ENCODE results near the gene SPAST. TPM values are rescaled to one million over a fixed set of nuclear protein-coding genes. Genes with fewer than 3 reads are reported as not detected.
"Not testable (repeated sequence)": the region's sequence is repeated elsewhere in the genome, so short reads cannot be mapped to it uniquely, and the experiment has no call there.

The SPAST gene
- total RNA-seq, 4 donors from 2014 or later = 10.8 to 58.1 (median 21.4) TPM

DNA sequence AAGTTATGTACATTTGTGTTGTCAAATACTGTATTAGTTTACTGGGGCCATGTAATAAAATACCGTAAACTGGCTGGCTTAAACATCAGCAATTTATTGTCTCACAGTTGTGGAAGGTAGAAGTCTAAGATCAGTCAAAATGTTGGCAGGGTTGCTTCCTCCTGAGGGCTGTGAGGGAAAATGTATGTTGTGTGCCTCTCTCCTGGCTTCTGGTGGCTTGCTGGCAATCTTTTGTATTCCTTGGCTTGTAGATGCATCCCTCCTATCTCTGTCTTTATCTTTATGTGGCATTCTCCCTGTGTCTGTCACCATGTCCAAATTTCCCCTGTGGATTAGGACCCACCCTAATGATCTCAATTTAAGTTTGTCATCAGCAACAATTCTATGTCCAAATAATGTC is 65.3 kb downstream of the SPAST start:
- H3K36me3 ChIP-seq = no peaks in the 10 kb centered on the region
- DNase-seq = no peak
- intact Hi-C loops (cut with DNase I; ENCODE audit: low total_unique reads) = no loop called here
- TF ChIP-seq POLR2A (IDR thresholded peaks at IDR 0.05) = no peak
- TF ChIP-seq, protein P1, sequence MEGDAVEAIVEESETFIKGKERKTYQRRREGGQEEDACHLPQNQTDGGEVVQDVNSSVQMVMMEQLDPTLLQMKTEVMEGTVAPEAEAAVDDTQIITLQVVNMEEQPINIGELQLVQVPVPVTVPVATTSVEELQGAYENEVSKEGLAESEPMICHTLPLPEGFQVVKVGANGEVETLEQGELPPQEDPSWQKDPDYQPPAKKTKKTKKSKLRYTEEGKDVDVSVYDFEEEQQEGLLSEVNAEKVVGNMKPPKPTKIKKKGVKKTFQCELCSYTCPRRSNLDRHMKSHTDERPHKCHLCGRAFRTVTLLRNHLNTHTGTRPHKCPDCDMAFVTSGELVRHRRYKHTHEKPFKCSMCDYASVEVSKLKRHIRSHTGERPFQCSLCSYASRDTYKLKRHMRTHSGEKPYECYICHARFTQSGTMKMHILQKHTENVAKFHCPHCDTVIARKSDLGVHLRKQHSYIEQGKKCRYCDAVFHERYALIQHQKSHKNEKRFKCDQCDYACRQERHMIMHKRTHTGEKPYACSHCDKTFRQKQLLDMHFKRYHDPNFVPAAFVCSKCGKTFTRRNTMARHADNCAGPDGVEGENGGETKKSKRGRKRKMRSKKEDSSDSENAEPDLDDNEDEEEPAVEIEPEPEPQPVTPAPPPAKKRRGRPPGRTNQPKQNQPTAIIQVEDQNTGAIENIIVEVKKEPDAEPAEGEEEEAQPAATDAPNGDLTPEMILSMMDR (IDR thresholded peaks at IDR 0.05) = no peak
- no peaks in the 10 kb centered on the region for H3K9me3 ChIP-seq
- H3K27me3 ChIP-seq = no peaks in the 10 kb centered on the region
- no peaks in the 10 kb centered on the region for H3K4me1 ChIP-seq
- H3K27ac ChIP-seq = no peak overlapping the region
- H3K4me3 ChIP-seq = no peak overlapping the region

DNA sequence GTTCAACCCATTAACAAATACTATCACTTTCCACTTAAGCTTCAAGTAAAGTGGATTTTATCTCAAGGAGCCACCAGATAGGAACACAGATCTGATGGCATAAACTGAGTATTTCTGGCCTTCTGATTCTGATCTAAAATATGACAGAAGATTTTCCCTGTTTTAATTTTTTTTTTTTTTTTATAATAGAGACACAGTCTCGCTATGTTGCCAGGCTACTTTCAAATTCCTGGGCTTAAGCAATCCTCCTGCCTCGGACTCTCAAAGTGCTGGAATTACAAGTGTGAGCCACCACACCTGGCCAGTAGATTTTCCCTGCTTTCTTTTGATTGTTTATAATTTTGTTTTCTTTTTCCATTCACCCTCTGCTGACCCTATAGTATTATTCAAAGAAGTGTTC is 65.7 kb downstream of the SPAST start:
- DNase-seq = no peak
- intact Hi-C loops (cut with DNase I; ENCODE audit: low total_unique reads) = no loop called here
- TF ChIP-seq, protein P1 (IDR thresholded peaks at IDR 0.05) = no peak
- TF ChIP-seq POLR2A (IDR thresholded peaks at IDR 0.05) = no peak
- Histone ChIP-seq H3K4me3 (no peak overlapping the region), H3K27me3 (no peaks in the 10 kb centered on the region), H3K36me3 (no peaks in the 10 kb centered on the region), H3K27ac (no peak overlapping the region), H3K4me1 (no peaks in the 10 kb centered on the region), H3K9me3 (no peaks in the 10 kb centered on the region)

DNA sequence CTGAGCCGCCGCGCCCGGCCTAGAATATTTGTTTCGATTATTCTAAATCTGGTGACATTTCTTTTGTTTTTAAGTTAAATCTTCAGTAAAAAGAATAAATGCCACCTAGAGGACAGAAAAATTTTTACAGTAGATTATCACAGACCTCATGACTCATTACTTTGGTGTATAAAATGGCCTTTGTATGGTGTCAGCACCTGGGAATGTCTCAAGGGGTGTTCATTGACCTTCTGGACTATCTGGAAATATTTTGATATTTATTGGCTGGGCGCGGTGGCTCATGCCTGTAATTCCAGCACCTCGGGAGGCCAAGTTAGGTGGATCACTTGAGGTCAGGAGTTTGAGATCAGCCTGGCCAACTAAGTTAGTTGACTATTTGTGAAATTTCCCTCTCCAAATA is 72.1 kb downstream of the SPAST start:
- H3K9me3 ChIP-seq = no peaks in the 10 kb centered on the region
- TF ChIP-seq POLR2A (IDR thresholded peaks at IDR 0.05) = no peak
- TF ChIP-seq, protein P1 (IDR thresholded peaks at IDR 0.05) = no peak
- H3K4me1 ChIP-seq = no peaks in the 10 kb centered on the region
- DNase-seq = no peak
- H3K4me3 ChIP-seq = no peak overlapping the region
- intact Hi-C loops (cut with DNase I; ENCODE audit: low total_unique reads) = no loop called here
- H3K27me3 ChIP-seq = no peaks in the 10 kb centered on the region
- H3K36me3 ChIP-seq = no peaks in the 10 kb centered on the region
- H3K27ac ChIP-seq = no peak overlapping the region

DNA sequence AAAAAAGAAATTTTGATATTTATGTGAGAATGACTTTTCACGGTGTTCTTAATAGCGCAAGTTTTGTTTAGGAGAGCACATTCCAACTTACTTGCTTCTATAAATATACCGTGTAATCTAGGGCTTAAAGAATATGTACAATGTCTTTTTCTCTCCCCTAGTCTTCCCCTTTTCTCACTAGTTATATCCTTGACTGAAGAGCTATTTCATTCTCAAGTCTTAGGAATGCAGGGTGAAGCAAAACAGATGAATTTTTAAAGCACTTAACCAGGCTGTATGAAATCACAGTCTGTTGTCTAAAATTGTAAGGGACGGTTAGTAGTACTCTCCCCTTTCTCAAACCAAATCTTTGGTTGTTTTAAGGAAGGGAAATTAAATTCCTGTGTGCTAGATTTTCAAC is 72.7 kb downstream of the SPAST start:
- Histone ChIP-seq H3K4me1 (no peaks in the 10 kb centered on the region), H3K9me3 (no peaks in the 10 kb centered on the region), H3K4me3 (no peak overlapping the region), H3K27me3 (no peaks in the 10 kb centered on the region), H3K27ac (no peak overlapping the region), H3K36me3 (no peaks in the 10 kb centered on the region)
- TF ChIP-seq, protein P1 (IDR thresholded peaks at IDR 0.05) = no peak
- TF ChIP-seq POLR2A (IDR thresholded peaks at IDR 0.05) = no peak
- intact Hi-C loops (cut with DNase I; ENCODE audit: low total_unique reads) = no loop called here
- DNase-seq = no peak

DNA sequence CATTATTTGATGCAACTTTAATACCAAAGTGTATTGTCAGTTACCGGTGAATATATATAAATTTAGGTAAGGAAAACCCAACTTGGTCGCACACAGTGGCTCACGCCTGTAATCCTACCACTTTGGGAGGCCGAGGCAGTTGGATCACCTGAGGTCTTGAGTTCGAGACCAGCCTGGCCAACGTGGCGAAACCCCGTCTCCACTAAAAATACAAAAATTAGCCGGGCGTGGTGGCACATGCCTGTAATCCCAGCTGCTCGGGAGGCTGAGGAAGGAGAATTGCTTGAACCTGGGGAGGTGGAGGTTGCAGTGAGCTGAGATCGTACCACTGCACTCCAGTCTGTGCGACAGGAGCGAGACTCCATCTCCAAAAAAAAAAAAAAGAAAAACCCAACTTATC is 88.2 kb downstream of the SPAST start:
- intact Hi-C loops (cut with DNase I; ENCODE audit: low total_unique reads); H3K27me3 ChIP-seq; H3K9me3 ChIP-seq; H3K4me1 ChIP-seq; H3K36me3 ChIP-seq; DNase-seq; H3K27ac ChIP-seq; H3K4me3 ChIP-seq: not testable (repeated sequence)

DNA sequence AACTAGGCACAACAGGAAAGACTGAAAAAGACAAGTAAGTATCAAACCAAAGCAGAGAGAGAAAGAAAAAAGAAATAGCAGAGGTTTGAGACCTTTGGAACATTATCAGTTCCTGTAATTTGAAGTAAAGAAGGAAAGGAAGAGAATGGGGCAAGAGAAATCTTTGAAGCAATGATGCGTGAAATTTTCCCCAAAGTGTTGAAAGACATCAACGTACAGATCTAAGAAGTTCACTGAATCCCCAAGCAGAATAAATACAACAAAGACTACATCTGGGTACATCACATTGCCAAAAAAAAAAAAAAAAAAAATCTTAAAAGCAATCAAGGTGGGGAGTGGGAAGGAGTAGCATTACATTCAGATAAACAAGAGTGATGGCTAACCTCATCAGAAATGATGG is 96.3 kb downstream of the SPAST start:
- intact Hi-C loops (cut with DNase I; ENCODE audit: low total_unique reads) = no loop called here
- no peak for DNase-seq

More for the DNA sequence above, 96.3 kb downstream of the SPAST start:
- no peak overlapping the region for H3K27ac ChIP-seq
- H3K4me1 ChIP-seq = no peaks in the 10 kb centered on the region
- TF ChIP-seq, protein P1 (IDR thresholded peaks at IDR 0.05) = no peak
- no peak for TF ChIP-seq POLR2A (IDR thresholded peaks at IDR 0.05)
- H3K4me3 ChIP-seq = no peak overlapping the region
- no peaks in the 10 kb centered on the region for H3K36me3 ChIP-seq
- no peaks in the 10 kb centered on the region for H3K9me3 ChIP-seq
- H3K27me3 ChIP-seq = no peaks in the 10 kb centered on the region
